NCI-H1436 treated with DMSO at 0.1 percent for 48 hours (cell line): ENCODE results near the gene SPPL2A.
"Not testable (repeated sequence)": the region's sequence is repeated elsewhere in the genome, so short reads cannot be mapped to it uniquely, and the experiment has no call there.

Source experiments
- DNase-seq: peaks from one replicate; lab custom pipeline; 2025; lab: John Stamatoyannopoulos, UW

The SPPL2A gene

GRCh38 chr15:50765195-50765967 lies at the start of gene SPPL2A:
TSS of gene SPPL2A (minus strand) at chr15:50765706. CDS start at chr15:50765533, 173 bp downstream.
- peak; percentile 11 for DNase-seq

GRCh38 chr15:50814634-50815033 lies 49.1 kb upstream of the SPPL2A start:
- DNase-seq, result no peak

- no peak for DNase-seq
These were observed 48.4 kb upstream of the SPPL2A start for GRCh38 chr15:50813865-50814264.

GRCh38 chr15:50813089-50813488 lies 47.6 kb upstream of the SPPL2A start:
- DNase-seq, result no peak

GRCh38 chr15:50812181-50812506 lies 46.6 kb upstream of the SPPL2A start:
- DNase-seq, result not testable (repeated sequence)

GRCh38 chr15:50811461-50812180 lies 46.1 kb upstream of the SPPL2A start:
- DNase-seq, result not testable (repeated sequence)

GRCh38 chr15:50810128-50810527 lies 44.6 kb upstream of the SPPL2A start:
- no peak for DNase-seq

GRCh38 chr15:50808728-50809127 lies 43.2 kb upstream of the SPPL2A start:
- no peak for DNase-seq

GRCh38 chr15:50803479-50804180 lies 38.1 kb upstream of the SPPL2A start:
- DNase-seq, result no peak

GRCh38 chr15:50800715-50801114 lies 35.2 kb upstream of the SPPL2A start:
- no peak for DNase-seq

- no peak for DNase-seq
These were observed 33.2 kb upstream of the SPPL2A start for GRCh38 chr15:50798684-50799083.

- no peak for DNase-seq
These were observed 32.4 kb upstream of the SPPL2A start for GRCh38 chr15:50797926-50798325.

GRCh38 chr15:50791486-50791885 lies 26.0 kb upstream of the SPPL2A start:
- DNase-seq, result no peak

GRCh38 chr15:50790778-50791453 lies 25.4 kb upstream of the SPPL2A start:
- DNase-seq, result no peak

GRCh38 chr15:50786871-50787270 lies 21.4 kb upstream of the SPPL2A start:
- no peak for DNase-seq

- DNase-seq, result no peak
These were observed 20.9 kb upstream of the SPPL2A start for GRCh38 chr15:50786438-50786837.

- DNase-seq, result no peak
These were observed 18.4 kb upstream of the SPPL2A start for GRCh38 chr15:50783895-50784294.

- DNase-seq, result no peak
These were observed 17.9 kb upstream of the SPPL2A start for GRCh38 chr15:50783411-50783810.

GRCh38 chr15:50778086-50778485 lies 12.6 kb upstream of the SPPL2A start:
- DNase-seq, result no peak

GRCh38 chr15:50777042-50777441 lies 11.5 kb upstream of the SPPL2A start:
- DNase-seq, result no peak

GRCh38 chr15:50774450-50774849 lies 8.9 kb upstream of the SPPL2A start:
- no peak for DNase-seq

GRCh38 chr15:50773389-50773788 lies 7.9 kb upstream of the SPPL2A start:
- DNase-seq, result no peak
